ENCODE measurements around the gene FNBP1L. TPM values are rescaled to one million over a fixed set of nuclear protein-coding genes. Genes with fewer than 3 reads are reported as not detected.
A peak's percentile ranks its signal among the peaks of the same experiment; 100 is the strongest.

Gene FNBP1L
- total RNA-seq: 10 to 100 TPM in 3 of 4 donors, 1 to 10 TPM in 1; 9.6 to 23.1 (median 15.5) TPM

- no peaks in the 10 kb centered on the region for H3K9me3 ChIP-seq
- TF ChIP-seq EP300 (IDR thresholded peaks at IDR 0.05) (no peak), POLR2A (IDR thresholded peaks at IDR 0.05; ENCODE audit: low read depth) (no peak), POLR2AphosphoS5 (IDR thresholded peaks at IDR 0.05) (peak in 1 of 2 donors; percentile 72), CTCF (IDR thresholded peaks at IDR 0.05) (no peak)
- H3K27ac ChIP-seq (replicated peaks in 1 of 4): peak within 1 kb of the TSS; percentile 72 to 84 (median 82)
- intact Hi-C loops (cut with DNase I): no loop called here
- DNase-seq (ENCODE audit: extremely low spot score): no peak
- H3K4me1 ChIP-seq: peaks cover 0 to 29% (median 27%) of the 10 kb centered on the region in 4 donors
- under 1% methylated on average over 23 of the region's 52 CpGs for WGBS
- H3K4me3 ChIP-seq: peak within 1 kb of the TSS; percentile 84 to 98 (median 92)
- H3K36me3 ChIP-seq: no peaks in the 10 kb centered on the region
- H3K27me3 ChIP-seq: peaks cover 0 to 11% (median 0%) of the 10 kb centered on the region in 4 donors
These were observed at the start of gene FNBP1L for GRCh38 chr1:93447481-93448291. Gene FNBP1L (plus strand): TSS chr1:93448118. CDS start chr1:93448282, 164 bp downstream.

GRCh38 chr1:93399781-93400180 is 48.1 kb upstream of the FNBP1L start:
- no peaks in the 10 kb centered on the region for H3K36me3 ChIP-seq
- intact Hi-C loops (cut with DNase I): no loop called here
- no peak overlapping the region for H3K4me3 ChIP-seq
- DNase-seq (ENCODE audit: extremely low spot score): no peak
- H3K27me3 ChIP-seq: no peaks in the 10 kb centered on the region
- H3K9me3 ChIP-seq: no peaks in the 10 kb centered on the region
- no peak overlapping the region for H3K27ac ChIP-seq (replicated peaks in 1 of 4)
- H3K4me1 ChIP-seq: no peaks in the 10 kb centered on the region
- no peak for TF ChIP-seq POLR2AphosphoS5 (IDR thresholded peaks at IDR 0.05)
- no peak for TF ChIP-seq EP300 (IDR thresholded peaks at IDR 0.05)
- no peak for TF ChIP-seq POLR2A (IDR thresholded peaks at IDR 0.05; ENCODE audit: low read depth)
- TF ChIP-seq CTCF (IDR thresholded peaks at IDR 0.05): no peak

- H3K4me3 ChIP-seq: no peak overlapping the region
- DNase-seq (ENCODE audit: extremely low spot score): no peak
- H3K9me3 ChIP-seq: peaks cover 0 to 7% (median 0%) of the 10 kb centered on the region in 4 donors
- intact Hi-C loops (cut with DNase I): no loop called here
- no peak overlapping the region for H3K27ac ChIP-seq (replicated peaks in 1 of 4)
- H3K4me1 ChIP-seq: no peaks in the 10 kb centered on the region
- WGBS: 91% methylated on average over 4 of the region's 4 CpGs
- no peaks in the 10 kb centered on the region for H3K27me3 ChIP-seq
- no peak for TF ChIP-seq POLR2A (IDR thresholded peaks at IDR 0.05; ENCODE audit: low read depth)
- no peaks in the 10 kb centered on the region for H3K36me3 ChIP-seq
These were observed 39.7 kb upstream of the FNBP1L start for GRCh38 chr1:93408203-93408602.

GRCh38 chr1:93411000-93411399 is 36.9 kb upstream of the FNBP1L start:
- Histone ChIP-seq H3K9me3 (peaks cover 0 to 7% (median 0%) of the 10 kb centered on the region in 4 donors), H3K27ac (replicated peaks in 1 of 4) (no peak overlapping the region), H3K4me1 (peaks cover 0 to 4% (median 0%) of the 10 kb centered on the region in 4 donors), H3K4me3 (no peak overlapping the region), H3K36me3 (no peaks in the 10 kb centered on the region), H3K27me3 (no peaks in the 10 kb centered on the region)
- DNase-seq (ENCODE audit: extremely low spot score): no peak
- 82% methylated on average over 2 of the region's 2 CpGs for WGBS
- intact Hi-C loops (cut with DNase I): no loop called here
- TF ChIP-seq CTCF (IDR thresholded peaks at IDR 0.05): no peak
- TF ChIP-seq POLR2A (IDR thresholded peaks at IDR 0.05; ENCODE audit: low read depth): no peak
- TF ChIP-seq POLR2AphosphoS5 (IDR thresholded peaks at IDR 0.05): no peak
- no peak for TF ChIP-seq EP300 (IDR thresholded peaks at IDR 0.05)

- Histone ChIP-seq H3K4me3 (peak overlapping the region in 3 of 4 donors; percentile 1 to 22 (median 18)), H3K27ac (replicated peaks in 1 of 4) (no peak overlapping the region), H3K36me3 (no peaks in the 10 kb centered on the region), H3K9me3 (no peaks in the 10 kb centered on the region), H3K27me3 (no peaks in the 10 kb centered on the region), H3K4me1 (peaks cover 0 to 4% (median 0%) of the 10 kb centered on the region in 4 donors)
- no peak for DNase-seq (ENCODE audit: extremely low spot score)
- no peak for TF ChIP-seq POLR2AphosphoS5 (IDR thresholded peaks at IDR 0.05)
- TF ChIP-seq POLR2A (IDR thresholded peaks at IDR 0.05; ENCODE audit: low read depth): no peak
- no peak for TF ChIP-seq CTCF (IDR thresholded peaks at IDR 0.05)
- no peak for TF ChIP-seq EP300 (IDR thresholded peaks at IDR 0.05)
- 37% methylated on average over 3 of the region's 3 CpGs for WGBS
- intact Hi-C loops (cut with DNase I): no loop called here
These were observed 33.2 kb upstream of the FNBP1L start for GRCh38 chr1:93414749-93415148.
